DND-41 (cell line): ENCODE measurements around the gene RHEBL1.

Experiments
- CTCF ChIP-seq: IDR thresholded peaks from 2 replicates; pipeline ENCODE4 v1.5.1; 2012; ENCODE audit warnings: borderline replicate concordance, low read length, moderate library complexity, mild to moderate bottlenecking; ENCODE audit not compliant: poor library complexity, severe bottlenecking; ENCODE audit errors: extremely low read depth
- EZH2 ChIP-seq: IDR thresholded peaks from 3 replicates; pipeline ENCODE4 v1.6.1; 2012; ENCODE audit warnings: borderline replicate concordance, low read depth, mild to moderate bottlenecking, moderate library complexity, low read length, inconsistent platforms; ENCODE audit not compliant: severe bottlenecking

GRCh38 chr12:49100380-49100779, 30.6 kb upstream of the RHEBL1 start:
- no peak for TF ChIP-seq CTCF
- no peak for TF ChIP-seq EZH2
